ENCODE measurements around the gene GRIN2D. TPM values are rescaled to one million over a fixed set of nuclear protein-coding genes. Genes with fewer than 3 reads are reported as not detected.

GRIN2D gene
- total RNA-seq, 1 donor from 2014 or later: 0.54 TPM

DNA sequence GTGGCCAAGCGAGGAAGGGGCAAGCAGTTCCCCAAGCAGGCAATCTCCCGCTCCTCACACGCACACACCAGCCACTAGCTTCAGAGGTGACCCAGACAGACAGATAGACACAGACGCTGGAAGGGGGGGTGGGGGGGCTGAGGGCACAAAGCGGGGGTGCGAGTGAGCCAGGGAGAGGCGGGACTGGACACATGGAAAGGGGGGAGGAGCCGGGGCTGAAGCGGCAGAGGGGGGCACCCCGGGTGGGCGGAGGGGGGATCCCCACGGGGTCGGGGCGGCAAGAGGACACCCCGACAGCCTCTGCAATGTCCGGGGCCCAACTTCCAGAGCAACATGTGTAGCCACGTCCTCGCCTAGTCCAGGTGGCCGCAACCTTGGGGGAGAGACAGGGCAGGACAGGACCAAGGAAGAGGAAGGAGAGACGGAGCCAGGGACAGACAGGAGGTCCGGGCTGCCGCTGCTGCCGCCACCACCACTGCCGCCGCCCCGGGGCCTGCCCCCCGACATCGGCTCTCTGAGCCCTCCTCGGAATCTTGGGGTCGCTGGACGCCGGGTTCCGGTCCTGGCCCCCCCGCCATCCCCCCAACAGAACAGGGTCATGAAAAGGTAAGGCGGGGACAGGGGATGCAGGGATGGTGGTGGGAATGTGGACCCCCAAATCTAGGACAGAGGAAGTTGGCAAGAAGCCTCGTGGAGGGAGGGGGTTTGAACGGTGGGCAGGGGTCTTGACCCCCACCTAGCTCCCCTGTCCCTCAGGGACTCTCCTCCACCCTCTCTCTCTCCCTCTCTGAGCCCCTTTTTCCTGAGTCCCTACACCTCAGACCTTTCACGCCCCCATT, 1.1 kb downstream of the GRIN2D start:
- intact Hi-C loops (cut with DNase I): loop anchor here (5.0 kb wide), 1 partner anchor 77 kb away; no protein-coding TSS in a partner anchor
- DNase-seq: no peak
- ATAC-seq (ENCODE audit: poor library complexity): no peak

DNA sequence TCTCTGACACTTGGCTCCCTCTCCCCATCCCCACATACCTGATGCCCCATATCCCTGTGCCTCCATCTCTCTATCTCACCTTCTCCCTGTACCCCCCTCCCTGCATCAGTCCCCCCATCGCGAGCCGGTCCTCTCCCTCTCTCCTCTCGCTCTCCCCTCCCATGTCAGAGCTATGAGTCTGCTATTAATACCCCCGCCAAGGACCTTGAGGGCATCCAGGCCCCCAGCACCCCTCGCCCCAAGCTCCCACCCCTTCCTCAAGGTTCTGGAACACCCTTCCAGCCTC, 1.6 kb downstream of the GRIN2D start:
- ATAC-seq (ENCODE audit: poor library complexity) (no peak), DNase-seq (no peak)
- intact Hi-C loops (cut with DNase I): no loop called here

DNA sequence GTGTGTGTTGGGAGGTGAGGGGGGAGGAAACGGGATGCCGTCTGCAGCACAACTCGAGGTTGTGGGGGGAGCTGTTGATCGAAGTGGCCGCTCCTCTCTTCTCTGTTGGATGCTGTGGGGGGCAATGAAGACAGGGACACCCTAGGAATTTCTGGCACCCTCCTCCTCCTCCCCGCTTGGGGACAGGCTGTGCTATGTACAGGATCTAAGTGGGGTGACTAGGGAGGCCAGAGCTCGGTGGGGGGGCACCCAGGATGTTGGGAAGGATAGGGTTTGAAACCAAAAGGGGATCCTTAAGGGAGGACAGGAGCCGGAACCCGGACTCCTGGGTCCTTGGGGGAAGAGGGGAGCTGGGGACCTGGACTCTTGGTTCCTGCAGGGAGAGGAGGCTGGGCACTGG, 2.0 kb downstream of the GRIN2D start:
- no peak for ATAC-seq (ENCODE audit: poor library complexity)
- no peak for DNase-seq
- intact Hi-C loops (cut with DNase I): no loop called here

DNA sequence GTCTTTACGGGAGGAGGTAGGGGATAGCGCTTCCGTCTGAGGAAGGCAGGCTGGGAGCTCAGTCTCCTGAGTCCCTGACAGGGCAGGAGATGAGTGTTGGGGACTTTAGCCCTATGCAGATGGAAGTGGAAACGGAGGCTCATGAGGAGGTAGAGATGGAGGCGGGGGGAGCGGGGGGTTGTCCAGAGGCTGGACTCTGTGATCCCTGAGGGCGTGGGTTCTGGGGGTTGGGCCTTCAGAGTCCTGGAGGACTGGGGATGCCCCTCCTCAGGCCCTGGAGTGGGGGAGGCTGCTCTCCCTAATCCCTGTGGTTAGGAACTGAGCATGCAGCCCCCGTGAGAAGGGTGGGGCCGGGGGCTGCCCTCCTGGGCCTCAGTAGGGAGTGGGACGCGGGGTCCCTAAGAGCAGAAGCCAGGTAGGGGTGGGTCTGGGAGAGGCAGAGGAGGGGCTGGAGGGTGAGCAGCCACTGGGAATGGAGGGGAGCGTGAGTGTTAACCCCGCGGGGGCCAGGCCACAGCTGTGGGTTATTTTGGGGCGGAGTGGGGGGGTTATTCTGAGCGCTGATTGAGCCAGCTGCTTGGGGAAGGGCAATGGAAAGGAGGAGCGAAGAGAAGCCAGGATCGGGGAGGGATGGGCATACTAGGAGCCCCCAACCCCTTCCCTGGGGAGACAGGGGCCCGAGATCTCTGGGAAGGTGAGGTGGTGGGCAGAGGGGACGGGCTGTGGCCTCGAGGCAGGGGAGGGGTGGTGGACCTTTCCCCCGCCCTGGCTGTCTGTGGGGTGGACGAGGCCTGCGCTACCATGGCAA, 2.8 kb downstream of the GRIN2D start:
- DNase-seq: no peak
- no peak for ATAC-seq (ENCODE audit: poor library complexity)
- intact Hi-C loops (cut with DNase I): no loop called here

DNA sequence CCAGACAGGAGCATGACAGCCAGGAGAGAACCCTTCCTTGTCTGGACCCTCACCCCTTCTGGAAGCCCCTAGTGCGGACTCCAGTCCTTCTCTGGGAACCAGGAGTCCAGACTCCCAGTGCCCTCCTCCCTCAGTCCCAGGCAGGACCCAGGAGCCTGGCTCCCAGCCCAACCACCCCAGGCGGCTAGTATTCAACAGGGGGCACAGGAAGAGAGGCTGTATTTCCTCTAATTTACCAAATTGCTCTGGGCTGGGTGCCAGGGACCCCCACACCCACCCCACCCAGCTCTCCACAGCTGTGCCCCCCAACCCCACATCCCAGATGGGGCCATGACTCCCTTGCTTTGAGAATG, 3.3 kb downstream of the GRIN2D start:
- intact Hi-C loops (cut with DNase I): no loop called here
- DNase-seq (no peak), ATAC-seq (ENCODE audit: poor library complexity) (no peak)

DNA sequence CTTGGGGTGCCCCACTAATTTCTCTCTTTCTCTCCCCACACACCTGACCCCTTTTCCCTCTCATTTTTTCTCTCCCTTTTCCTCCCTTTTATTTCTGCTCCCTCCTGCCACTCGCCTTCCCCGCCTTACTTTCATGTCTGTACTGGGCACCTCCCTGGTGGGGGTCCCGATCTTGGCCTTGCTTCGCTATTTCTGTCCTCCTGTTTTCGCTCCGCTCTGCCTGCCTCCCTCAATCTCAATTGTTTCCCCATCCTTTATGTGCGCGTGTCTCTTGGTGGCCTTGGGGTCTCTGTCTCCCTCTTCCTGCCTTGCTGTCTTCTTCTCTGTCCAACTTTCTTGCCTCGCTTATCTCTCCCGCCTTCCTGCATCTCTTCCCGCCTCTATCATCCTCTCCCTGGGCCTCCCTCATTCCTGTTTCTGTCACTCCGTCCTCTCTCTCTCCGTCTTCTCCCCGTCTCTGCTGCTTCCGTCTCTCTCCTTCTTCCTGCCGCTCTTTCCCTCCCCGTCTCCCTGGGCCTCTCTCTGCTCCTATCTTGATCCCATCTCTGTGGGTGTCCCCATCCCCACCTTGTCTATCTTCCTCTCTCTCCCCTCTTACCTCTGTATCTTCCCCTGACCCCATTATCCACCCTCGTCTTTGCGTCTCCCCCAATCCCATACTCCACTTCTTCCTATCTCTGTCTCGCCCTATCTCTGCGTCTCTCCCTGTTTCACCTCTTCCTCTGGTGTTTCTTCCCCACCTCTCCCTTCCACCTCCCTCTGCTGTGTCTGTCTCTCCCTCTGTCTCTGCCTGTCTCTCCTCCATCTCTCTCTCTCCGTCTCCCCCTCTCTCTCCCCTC, 4.0 kb downstream of the GRIN2D start:
- no peak for ATAC-seq (ENCODE audit: poor library complexity)
- no peak for DNase-seq
- intact Hi-C loops (cut with DNase I): no loop called here

DNA sequence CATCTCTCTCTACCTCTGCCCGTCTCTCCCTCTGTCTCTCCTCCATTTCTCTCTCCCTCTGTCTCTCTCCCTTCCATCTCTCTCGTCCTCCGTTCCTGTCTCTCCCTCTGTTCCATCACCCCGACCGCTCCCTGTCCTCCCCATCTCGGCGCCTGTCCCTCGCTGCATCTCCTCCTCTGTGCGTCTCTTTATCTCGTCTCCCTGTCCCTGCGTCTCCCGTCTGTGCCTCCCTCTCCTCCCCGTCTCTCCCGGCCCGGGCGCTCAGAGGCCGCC, 4.6 kb downstream of the GRIN2D start:
- intact Hi-C loops (cut with DNase I): no loop called here
- no peak for DNase-seq
- ATAC-seq (ENCODE audit: poor library complexity): no peak

DNA sequence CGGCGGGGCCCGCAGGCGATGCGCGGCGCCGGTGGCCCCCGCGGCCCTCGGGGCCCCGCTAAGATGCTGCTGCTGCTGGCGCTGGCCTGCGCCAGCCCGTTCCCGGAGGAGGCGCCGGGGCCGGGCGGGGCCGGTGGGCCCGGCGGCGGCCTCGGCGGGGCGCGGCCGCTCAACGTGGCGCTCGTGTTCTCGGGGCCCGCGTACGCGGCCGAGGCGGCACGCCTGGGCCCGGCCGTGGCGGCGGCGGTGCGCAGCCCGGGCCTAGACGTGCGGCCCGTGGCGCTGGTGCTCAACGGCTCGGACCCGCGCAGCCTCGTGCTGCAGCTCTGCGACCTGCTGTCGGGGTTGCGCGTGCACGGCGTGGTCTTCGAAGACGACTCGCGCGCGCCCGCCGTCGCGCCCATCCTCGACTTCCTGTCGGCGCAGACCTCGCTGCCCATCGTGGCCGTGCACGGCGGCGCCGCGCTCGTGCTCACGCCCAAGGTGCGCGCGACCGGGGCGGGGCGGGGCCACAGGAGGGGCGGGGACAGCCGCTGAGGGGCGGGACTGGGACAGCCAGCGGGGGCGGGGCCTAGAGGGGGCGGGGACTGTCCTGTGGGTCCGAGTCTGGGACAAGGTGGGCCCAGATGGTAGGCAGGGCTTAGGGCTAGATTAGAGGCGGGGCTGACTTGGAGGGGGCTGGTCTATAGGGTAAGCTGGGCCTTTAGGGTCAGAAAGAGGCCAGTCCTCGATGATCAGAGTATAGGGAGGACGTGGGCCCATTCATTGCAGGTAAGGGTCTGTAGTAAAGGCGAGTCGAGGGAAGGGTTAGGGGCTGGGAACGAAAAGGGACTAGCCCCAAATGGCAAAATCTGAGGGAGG, 5.1 kb downstream of the GRIN2D start:
- ATAC-seq (ENCODE audit: poor library complexity): peak; percentile 73
- peak; percentile 86 for DNase-seq
- intact Hi-C loops (cut with DNase I): no loop called here

DNA sequence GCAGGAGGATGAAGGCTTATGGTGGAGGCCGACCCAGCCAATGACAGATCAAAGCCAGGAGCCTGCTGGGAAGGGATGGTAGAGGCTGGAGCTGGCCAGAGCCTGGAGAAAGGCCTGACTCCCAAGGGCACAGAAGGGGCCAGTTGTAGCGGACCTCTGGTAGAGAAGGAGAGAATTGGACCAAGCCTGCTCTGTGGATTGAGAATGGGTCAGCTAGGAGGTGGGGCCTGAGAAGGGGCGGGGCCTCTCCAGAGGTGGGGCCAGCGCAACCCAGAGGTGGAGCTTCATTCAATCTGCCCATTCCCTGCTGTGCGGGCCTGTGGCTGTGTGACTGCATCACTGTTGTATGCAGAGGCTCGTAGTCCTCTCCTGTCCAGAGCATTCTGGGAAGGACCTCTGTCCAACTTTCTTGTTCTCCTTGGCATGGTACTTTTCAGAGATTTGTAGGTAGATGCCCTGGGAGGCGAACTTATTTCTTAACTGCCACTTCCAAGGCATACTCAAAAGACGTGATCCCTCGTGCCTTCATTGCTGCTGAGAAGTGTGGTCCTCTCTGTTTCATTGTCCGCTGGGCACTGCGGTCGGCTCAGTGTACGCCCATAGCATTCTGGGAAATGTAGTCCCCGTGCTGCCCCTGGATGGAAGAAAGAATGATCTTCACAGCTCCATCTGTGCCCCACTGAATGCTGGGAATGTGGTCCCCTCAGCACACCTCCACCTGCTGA, 6.7 kb downstream of the GRIN2D start:
- ATAC-seq (ENCODE audit: poor library complexity) (peak; percentile 57), DNase-seq (peak; percentile 73)
- intact Hi-C loops (cut with DNase I): no loop called here

DNA sequence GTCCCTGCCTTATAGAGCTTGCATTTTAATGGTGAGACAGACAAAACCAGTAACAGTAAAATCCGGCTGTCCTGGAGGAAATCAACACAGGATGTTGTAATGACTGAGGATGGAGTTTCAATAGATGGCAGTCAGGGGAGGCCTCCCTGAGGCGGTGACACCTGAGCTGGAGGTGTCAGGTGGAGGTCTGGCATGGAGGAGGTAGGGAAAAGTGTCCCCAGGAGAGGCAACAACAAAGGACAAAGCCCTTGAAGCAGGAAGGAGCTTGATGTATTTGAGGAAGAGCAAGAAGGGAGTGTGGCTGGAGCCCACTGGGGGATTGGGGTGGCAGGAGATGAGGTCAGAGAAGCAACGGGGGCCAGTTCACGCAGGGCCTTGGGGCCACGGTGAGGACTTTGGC, 7.8 kb downstream of the GRIN2D start:
- no peak for ATAC-seq (ENCODE audit: poor library complexity)
- DNase-seq: no peak
- intact Hi-C loops (cut with DNase I): no loop called here

DNA sequence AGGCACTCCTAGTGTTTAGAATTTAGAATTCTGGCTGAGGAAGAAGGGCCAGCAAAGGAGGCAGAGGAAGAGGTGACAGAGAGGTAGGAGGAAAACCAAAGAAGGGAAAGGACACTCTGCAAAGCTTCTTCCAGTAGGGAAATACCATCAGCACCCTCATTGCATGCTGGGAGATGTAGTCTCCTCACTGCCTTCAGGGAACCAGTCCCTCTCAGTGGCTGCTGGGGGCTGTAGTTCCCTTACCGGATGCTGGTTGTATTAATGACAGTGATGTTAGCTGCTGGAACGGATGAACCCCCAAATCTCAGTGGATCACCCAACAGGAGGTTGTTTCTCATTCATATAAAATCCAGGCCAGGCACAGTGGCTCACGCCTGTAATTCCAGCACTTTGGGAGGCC, 10.1 kb downstream of the GRIN2D start:
- peak; percentile 49 for DNase-seq
- ATAC-seq (ENCODE audit: poor library complexity): peak; percentile 52
- intact Hi-C loops (cut with DNase I): no loop called here

DNA sequence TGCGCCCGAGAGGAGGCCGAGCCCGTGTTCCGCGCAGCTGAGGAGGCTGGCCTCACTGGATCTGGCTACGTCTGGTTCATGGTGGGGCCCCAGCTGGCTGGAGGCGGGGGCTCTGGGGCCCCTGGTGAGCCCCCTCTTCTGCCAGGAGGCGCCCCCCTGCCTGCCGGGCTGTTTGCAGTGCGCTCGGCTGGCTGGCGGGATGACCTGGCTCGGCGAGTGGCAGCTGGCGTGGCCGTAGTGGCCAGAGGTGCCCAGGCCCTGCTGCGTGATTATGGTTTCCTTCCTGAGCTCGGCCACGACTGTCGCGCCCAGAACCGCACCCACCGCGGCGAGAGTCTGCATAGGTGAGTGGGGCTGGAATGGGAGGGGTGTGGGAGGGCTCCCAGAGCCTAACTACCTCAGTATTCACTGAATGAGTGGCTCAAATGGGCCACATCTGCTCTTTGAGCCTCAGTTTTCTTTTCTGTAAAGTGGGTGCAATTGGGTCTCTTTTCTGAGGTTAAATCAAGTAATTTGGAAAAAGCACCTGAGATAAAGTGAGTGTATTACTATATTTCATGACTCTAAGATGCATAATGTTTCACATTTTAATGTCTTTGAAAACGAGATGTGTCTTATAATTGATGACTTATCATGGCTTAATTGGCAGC, 11.7 kb downstream of the GRIN2D start:
- ATAC-seq (ENCODE audit: poor library complexity): no peak
- DNase-seq: no peak
- intact Hi-C loops (cut with DNase I): no loop called here

DNA sequence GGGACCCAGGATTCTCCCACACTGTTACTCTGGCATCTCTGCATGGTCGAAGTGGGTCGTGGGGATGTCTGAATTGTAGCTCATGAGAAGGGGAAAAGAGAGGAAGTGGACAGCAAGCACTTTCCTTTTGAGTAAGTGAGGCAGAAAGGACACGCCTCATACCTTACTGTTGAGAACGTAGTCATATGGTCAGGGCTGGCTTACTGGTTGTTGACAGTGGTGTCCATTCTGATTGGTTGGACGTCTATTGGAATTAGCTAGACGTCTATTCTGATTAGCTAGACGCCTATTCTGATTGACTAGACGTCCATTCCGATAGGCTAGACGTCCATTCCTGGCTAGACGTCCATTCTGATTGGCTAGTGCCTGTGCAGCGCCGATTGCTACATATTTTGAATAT, 12.4 kb downstream of the GRIN2D start:
- no peak for ATAC-seq (ENCODE audit: poor library complexity)
- no peak for DNase-seq
- intact Hi-C loops (cut with DNase I): no loop called here

DNA sequence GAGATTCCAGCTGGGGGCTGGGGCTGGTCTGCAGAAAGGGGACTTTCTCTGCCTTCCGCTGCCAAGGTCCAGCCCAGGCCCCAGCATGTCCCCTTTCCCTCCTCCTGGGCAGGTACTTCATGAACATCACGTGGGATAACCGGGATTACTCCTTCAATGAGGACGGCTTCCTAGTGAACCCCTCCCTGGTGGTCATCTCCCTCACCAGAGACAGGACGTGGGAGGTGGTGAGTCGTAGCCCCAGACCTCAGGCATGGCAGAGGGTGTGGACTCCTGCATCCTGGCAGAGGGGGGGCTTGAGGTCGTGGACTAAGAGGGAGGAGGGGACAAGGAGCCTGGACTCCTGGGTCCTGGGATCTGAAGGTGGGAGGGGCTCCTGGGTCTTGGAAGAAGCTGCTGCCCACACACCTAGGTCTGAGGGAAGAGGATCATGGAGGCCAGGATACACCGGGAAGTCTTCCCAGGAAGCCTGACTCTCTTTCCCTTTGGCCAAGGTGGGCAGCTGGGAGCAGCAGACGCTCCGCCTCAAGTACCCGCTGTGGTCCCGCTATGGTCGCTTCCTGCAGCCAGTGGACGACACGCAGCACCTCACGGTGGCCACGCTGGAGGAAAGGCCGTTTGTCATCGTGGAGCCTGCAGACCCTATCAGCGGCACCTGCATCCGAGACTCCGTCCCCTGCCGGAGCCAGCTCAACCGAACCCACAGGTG, 20.6 kb downstream of the GRIN2D start:
- ATAC-seq (ENCODE audit: poor library complexity): no peak
- DNase-seq: no peak
- intact Hi-C loops (cut with DNase I): no loop called here

DNA sequence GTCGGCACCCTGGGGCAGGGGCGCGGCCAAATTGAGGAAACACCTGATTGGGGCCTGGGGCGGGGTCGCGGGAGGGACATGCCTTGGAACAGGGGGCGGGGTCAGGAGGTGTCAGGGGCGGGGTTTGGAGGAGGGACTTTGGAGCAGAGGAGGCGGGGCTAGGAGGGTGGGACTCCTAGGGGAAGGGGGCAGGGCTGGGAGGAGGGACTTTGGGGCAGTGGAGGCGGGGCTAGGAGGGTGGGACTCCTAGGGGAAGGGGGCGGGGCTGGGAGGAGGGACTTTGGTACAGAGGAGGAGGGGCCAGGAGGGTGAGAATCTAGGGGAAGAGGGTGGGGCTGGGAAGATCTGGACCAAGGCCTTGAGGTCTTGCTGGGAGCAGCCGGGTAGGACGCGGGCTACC, 21.9 kb downstream of the GRIN2D start:
- intact Hi-C loops (cut with DNase I): no loop called here
- ATAC-seq (ENCODE audit: poor library complexity) (peak; percentile 85), DNase-seq (peak; percentile 85)

DNA sequence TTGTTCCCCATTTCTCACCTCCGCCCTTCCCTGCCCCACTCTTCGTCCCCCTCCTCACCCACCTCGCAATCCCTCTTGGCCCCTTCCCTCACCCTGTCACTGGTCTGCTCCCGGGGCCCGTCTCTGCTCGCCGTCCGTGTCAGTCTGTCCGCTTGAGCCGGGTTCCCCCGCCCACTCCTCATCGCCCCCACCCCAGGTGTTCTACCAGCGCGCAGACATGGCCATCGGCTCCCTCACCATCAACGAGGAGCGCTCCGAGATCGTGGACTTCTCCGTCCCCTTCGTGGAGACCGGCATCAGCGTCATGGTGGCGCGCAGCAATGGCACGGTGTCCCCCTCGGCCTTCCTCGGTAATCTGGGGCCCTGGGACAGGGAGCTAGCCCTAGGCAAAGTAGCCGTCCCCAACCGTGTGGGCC, 22.3 kb downstream of the GRIN2D start:
- ATAC-seq (ENCODE audit: poor library complexity): no peak
- no peak for DNase-seq
- intact Hi-C loops (cut with DNase I): no loop called here

DNA sequence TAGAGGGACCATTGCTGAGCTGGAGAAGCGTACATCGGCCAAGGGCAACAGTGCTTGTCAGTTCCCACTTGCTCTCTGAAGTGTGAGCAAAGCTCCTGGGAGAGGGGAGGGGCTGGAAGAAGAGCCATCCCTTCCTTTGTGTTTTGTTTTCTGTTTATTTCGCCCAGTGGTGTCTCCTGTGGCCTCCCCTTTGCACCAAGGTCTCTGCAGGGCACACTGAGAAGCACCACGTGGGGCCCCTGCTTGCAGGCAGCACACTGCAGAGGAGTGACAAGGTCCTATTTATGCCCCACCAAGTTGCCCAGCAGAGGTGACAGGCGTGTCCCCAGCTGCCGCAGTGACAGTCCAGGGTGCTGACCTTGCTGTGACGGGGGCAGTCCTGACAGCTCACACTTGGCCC, 24.0 kb downstream of the GRIN2D start:
- intact Hi-C loops (cut with DNase I): no loop called here
- ATAC-seq (ENCODE audit: poor library complexity) (peak; percentile 47), DNase-seq (no peak)
